Calu3 (cell line): ENCODE data around the gene CPNE7. TPM values are rescaled to one million over a fixed set of nuclear protein-coding genes. Genes with fewer than 3 reads are reported as not detected.

ENCODE experiments used
- BruUV-seq: library from RNA; stranded (reverse); fragments of 400-500 nt; replicated peaks from 2 replicates; lab custom pipeline; 2021; lab: Mats Ljungman, UMichigan
- CTCF ChIA-PET: fragments of 300-600 bp; sonication (Branson Sonifier 250); formaldehyde crosslinking; loops from one replicate; lab custom pipeline; 2022; ENCODE audit warnings: antibody characterized with exemption; lab: Charles Lee
- DNase-seq: peaks from one replicate; pipeline ENCODE4 v3.0.0; 2022
- H3K27ac Mint-ChIP-seq: one replicate; pipeline ENCODE4 v1.8.0; 2022; ENCODE audit warnings: mixed read lengths; ENCODE audit not compliant: unreplicated experiment
- H3K27me3 Mint-ChIP-seq: one replicate; pipeline ENCODE4 v1.8.0; 2022; ENCODE audit warnings: mixed read lengths; ENCODE audit not compliant: unreplicated experiment
- H3K36me3 Mint-ChIP-seq: one replicate; pipeline ENCODE4 v1.8.0; 2022; ENCODE audit warnings: mild to moderate bottlenecking, moderate library complexity, mixed read lengths; ENCODE audit not compliant: insufficient read depth, unreplicated experiment
- H3K4me1 Mint-ChIP-seq: one replicate; pipeline ENCODE4 v1.8.0; 2022; ENCODE audit warnings: mild to moderate bottlenecking, low read depth, mixed read lengths; ENCODE audit not compliant: unreplicated experiment
- H3K4me3 Mint-ChIP-seq: one replicate; pipeline ENCODE4 v1.8.0; 2022; ENCODE audit warnings: mild to moderate bottlenecking, low read depth, moderate library complexity, mixed read lengths; ENCODE audit not compliant: unreplicated experiment
- H3K9me3 Mint-ChIP-seq: one replicate; pipeline ENCODE4 v1.8.0; 2022; ENCODE audit warnings: low read depth, mixed read lengths; ENCODE audit not compliant: unreplicated experiment
- CTCF ChIP-seq: fragments of 200-600 bp; IDR thresholded peaks from one replicate; pipeline ENCODE4 v1.8.0; 2022; ENCODE audit warnings: antibody characterized with exemption; ENCODE audit not compliant: unreplicated experiment
- intact Hi-C: fragments of 100-400 bp; cut with micrococcal nuclease; formaldehyde crosslinking; loops from one replicate; pipeline ENCODE4 v1.10.0; 2022; ENCODE audit not compliant: unreplicated experiment
- total RNA-seq: library from RNA; stranded (reverse); gene quantifications from 2 replicates; pipeline ENCODE4 v1.2.3, GENCODE V29; 2022

The CPNE7 gene
- total RNA-seq, 1 experiment from 2014 or later = 31.3 TPM

GRCh38 chr16:89602273-89602951 lies 26.9 kb downstream of the CPNE7 start:
- no peak overlapping the region for H3K27ac Mint-ChIP-seq
- H3K36me3 Mint-ChIP-seq = peaks cover 1% of the 10 kb centered on the region
- intact Hi-C loops = no loop called here
- CTCF ChIA-PET = interaction anchor here (0.5 to 1.6 kb wide), 9 partner anchors 13 to 927 kb away, joined by 3 to 5 read pairs (median 4); no protein-coding TSS in a partner anchor
- H3K9me3 Mint-ChIP-seq = no peaks in the 10 kb centered on the region
- BruUV-seq = no TSS peak
- no peak for TF ChIP-seq CTCF
- H3K4me1 Mint-ChIP-seq = peaks cover 14% of the 10 kb centered on the region
- peak overlapping the region; percentile 45 for H3K4me3 Mint-ChIP-seq
- DNase-seq = peak; percentile 67
- H3K27me3 Mint-ChIP-seq = no peaks in the 10 kb centered on the region

- CTCF ChIA-PET = interaction anchor here (0.5 to 1.6 kb wide), 6 partner anchors 13 to 928 kb away, joined by 3 to 4 read pairs (median 4); no protein-coding TSS in a partner anchor
- DNase-seq = no peak
- BruUV-seq = no TSS peak
- no peak for TF ChIP-seq CTCF
- Mint-ChIP-seq H3K4me1 (peaks cover 14% of the 10 kb centered on the region), H3K27ac (no peak overlapping the region), H3K9me3 (no peaks in the 10 kb centered on the region), H3K27me3 (no peaks in the 10 kb centered on the region), H3K4me3 (peak overlapping the region; percentile 45), H3K36me3 (no peaks in the 10 kb centered on the region)
- intact Hi-C loops = no loop called here
These were observed 27.5 kb downstream of the CPNE7 start for GRCh38 chr16:89602952-89603590.

GRCh38 chr16:89604764-89605163 lies 29.2 kb downstream of the CPNE7 start:
- H3K4me3 Mint-ChIP-seq = no peak overlapping the region
- no peak overlapping the region for H3K27ac Mint-ChIP-seq
- H3K4me1 Mint-ChIP-seq = peaks cover 14% of the 10 kb centered on the region
- BruUV-seq = no TSS peak
- no peaks in the 10 kb centered on the region for H3K36me3 Mint-ChIP-seq
- H3K9me3 Mint-ChIP-seq = no peaks in the 10 kb centered on the region
- CTCF ChIA-PET = no interaction called here
- DNase-seq = no peak
- no peaks in the 10 kb centered on the region for H3K27me3 Mint-ChIP-seq
- intact Hi-C loops = no loop called here
- no peak for TF ChIP-seq CTCF

- no peaks in the 10 kb centered on the region for H3K36me3 Mint-ChIP-seq
- no peak for TF ChIP-seq CTCF
These were observed 29.8 kb downstream of the CPNE7 start for GRCh38 chr16:89605186-89605970.

More at GRCh38 chr16:89605186-89605970, 29.8 kb downstream of the CPNE7 start:
- no peaks in the 10 kb centered on the region for H3K27me3 Mint-ChIP-seq
- no peak for DNase-seq
- H3K4me1 Mint-ChIP-seq = peaks cover 14% of the 10 kb centered on the region
- intact Hi-C loops = no loop called here
- no peaks in the 10 kb centered on the region for H3K9me3 Mint-ChIP-seq
- H3K27ac Mint-ChIP-seq = no peak overlapping the region
- no peak overlapping the region for H3K4me3 Mint-ChIP-seq
- no TSS peak for BruUV-seq
- CTCF ChIA-PET = no interaction called here
